ENCODE results near the gene HOXA7. TPM values are rescaled to one million over a fixed set of nuclear protein-coding genes. Genes with fewer than 3 reads are reported as not detected.

HOXA7 gene
- total RNA-seq, 3 donors from 2014 or later: 17.1 to 29.8 (median 27.9) TPM

GRCh38 chr7:27166531-27167505, 10.3 kb upstream of the HOXA7 start:
- intact Hi-C loops (cut with DNase I, micrococcal nuclease): loop anchor here (5.0 to 10.0 kb wide), 2 partner anchors 1302 to 1310 kb away; no protein-coding TSS in a partner anchor
- no peak for ATAC-seq
- H3K36me3 ChIP-seq (ENCODE audit: low read depth): no peaks in the 10 kb centered on the region

GRCh38 chr7:27165996-27166530, 9.6 kb upstream of the HOXA7 start:
- no peak for TF ChIP-seq CTCF (IDR thresholded peaks at IDR 0.05)
- intact Hi-C loops (cut with DNase I, micrococcal nuclease): loop anchor here (5.0 to 10.0 kb wide), 2 partner anchors 1301 to 1309 kb away; no protein-coding TSS in a partner anchor
- H3K9me3 ChIP-seq: no peaks in the 10 kb centered on the region
- ATAC-seq (peak; percentile 5), DNase-seq (peak in 2 of 3 donors; percentile 62 to 78)
- H3K4me3 ChIP-seq: peak overlapping the region; percentile 5
- peaks cover 10% of the 10 kb centered on the region for H3K4me1 ChIP-seq (ENCODE audit: low read depth)
- H3K36me3 ChIP-seq (ENCODE audit: low read depth): no peaks in the 10 kb centered on the region

More at GRCh38 chr7:27166531-27167505, 10.3 kb upstream of the HOXA7 start:
- Histone ChIP-seq H3K9me3 (no peaks in the 10 kb centered on the region), H3K4me1 (ENCODE audit: low read depth) (peaks cover 9% of the 10 kb centered on the region), H3K4me3 (peak overlapping the region; percentile 5)
- DNase-seq: peak in 2 of 3 donors; percentile 63
- no peak for TF ChIP-seq CTCF (IDR thresholded peaks at IDR 0.05)

- DNase-seq (peak; percentile 88 to 93 (median 88)), ATAC-seq (peak; percentile 26)
- H3K4me1 ChIP-seq (ENCODE audit: low read depth): peaks cover 10% of the 10 kb centered on the region
- no peaks in the 10 kb centered on the region for H3K36me3 ChIP-seq (ENCODE audit: low read depth)
- no peak for TF ChIP-seq CTCF (IDR thresholded peaks at IDR 0.05)
- peak within 1 kb of the TSS; percentile 48 for H3K4me3 ChIP-seq
- intact Hi-C loops (cut with DNase I, micrococcal nuclease): loop anchor here (5.0 to 10.0 kb wide), 2 partner anchors 1301 to 1308 kb away; no protein-coding TSS in a partner anchor
- no peaks in the 10 kb centered on the region for H3K9me3 ChIP-seq
Measured at GRCh38 chr7:27165089-27165995, 8.9 kb upstream of the HOXA7 start, which contains the start of gene HOXA9. Gene HOXA9, minus strand, starts transcription at chr7:27165537. Its CDS starts 80 bp downstream, at chr7:27165457.

GRCh38 chr7:27164367-27165088, 8.1 kb upstream of the HOXA7 start:
- no peaks in the 10 kb centered on the region for H3K36me3 ChIP-seq (ENCODE audit: low read depth)
- no peak for TF ChIP-seq CTCF (IDR thresholded peaks at IDR 0.05)
- H3K9me3 ChIP-seq: no peaks in the 10 kb centered on the region
- H3K4me3 ChIP-seq: peak overlapping the region; percentile 48
- intact Hi-C loops (cut with DNase I, micrococcal nuclease): loop anchor here (5.0 to 10.0 kb wide), 3 partner anchors 797 to 1307 kb away; no protein-coding TSS in a partner anchor
- DNase-seq (peak in 2 of 3 donors; percentile 66 to 76), ATAC-seq (no peak)
- H3K4me1 ChIP-seq (ENCODE audit: low read depth): peaks cover 10% of the 10 kb centered on the region
